HFFc6 (cell line): ENCODE results near the gene TENM4. TPM values are rescaled to one million over a fixed set of nuclear protein-coding genes. Genes with fewer than 3 reads are reported as not detected.

Source experiments
- DNase-seq: peaks from one replicate; pipeline ENCODE4 v3.0.0-alpha.2; 2018
- H3K27ac Mint-ChIP-seq: 2 replicates; pipeline ENCODE4 v1.8.0; 2020; ENCODE audit warnings: mild to moderate bottlenecking, mixed read lengths
- H3K27me3 Mint-ChIP-seq: 2 replicates; pipeline ENCODE4 v1.8.0; 2021; ENCODE audit warnings: mild to moderate bottlenecking, moderate library complexity, mixed read lengths; ENCODE audit not compliant: insufficient read depth
- H3K36me3 Mint-ChIP-seq: 2 replicates; pipeline ENCODE4 v1.8.0; 2021; ENCODE audit warnings: low read depth, mixed read lengths
- H3K4me1 Mint-ChIP-seq: 2 replicates; pipeline ENCODE4 v1.8.0; 2020; ENCODE audit warnings: low read depth, mixed read lengths
- H3K4me3 Mint-ChIP-seq: 2 replicates; pipeline ENCODE4 v1.8.0; 2020; ENCODE audit warnings: mild to moderate bottlenecking, moderate library complexity, mixed read lengths
- H3K9me3 Mint-ChIP-seq: 2 replicates; pipeline ENCODE4 v1.8.0; 2020; ENCODE audit warnings: mild to moderate bottlenecking, mixed read lengths
- CTCF ChIP-seq: fragments of 200-600 bp; sonication (generic); IDR thresholded peaks from 2 replicates; pipeline ENCODE4 v1.5.0; 2021; ENCODE audit warnings: antibody characterized with exemption, mild to moderate bottlenecking
- total RNA-seq, 6 experiments: library from RNA; stranded (reverse); fragmentation: NEBNext Ultra II Directional; extraction: Animal tissue kit (Norgen Biotek cat#: 25700); gene quantifications; 2 replicates in 1 of 6; 3 replicates in 5 of 6; pipeline ENCODE4 v1.2.3, GENCODE V29; 2021

Gene TENM4
- total RNA-seq, 6 experiments from 2014 or later: 20.9 to 45.5 (median 26.5) TPM

DNA sequence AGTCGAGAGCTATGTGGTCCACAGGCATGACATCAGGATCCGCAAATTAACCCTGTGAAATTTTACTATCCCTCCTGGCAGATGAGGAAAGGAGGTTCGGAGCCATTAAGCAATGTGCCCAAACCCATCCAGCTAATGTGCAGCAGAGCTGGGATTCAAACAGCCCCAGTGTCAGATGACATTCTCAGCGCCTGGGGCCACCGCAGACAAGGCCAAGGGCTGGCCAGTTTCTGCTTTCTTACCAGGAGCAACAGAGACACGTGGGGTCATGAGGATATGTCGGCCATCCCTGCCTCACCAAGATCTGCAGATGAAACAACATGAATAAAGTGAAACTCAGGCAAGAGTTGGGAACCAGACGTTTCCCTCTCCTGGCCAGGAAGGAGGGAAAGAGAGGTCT lies 110.2 kb downstream of the TENM4 start:
- no peak overlapping the region for H3K27ac Mint-ChIP-seq

GRCh38 chr11:79329561-79329960 lies 111.3 kb downstream of the TENM4 start:
- no peaks in the 10 kb centered on the region for H3K9me3 Mint-ChIP-seq
- H3K27me3 Mint-ChIP-seq: no peaks in the 10 kb centered on the region
- no peaks in the 10 kb centered on the region for H3K36me3 Mint-ChIP-seq
- H3K4me1 Mint-ChIP-seq: peaks cover 8% of the 10 kb centered on the region; the same call in 1 of the 2 replicates
- no peak for DNase-seq
- no peak overlapping the region for H3K4me3 Mint-ChIP-seq
- no peak overlapping the region for H3K27ac Mint-ChIP-seq
- no peak for TF ChIP-seq CTCF

More for the DNA sequence above, 110.2 kb downstream of the TENM4 start:
- DNase-seq: no peak
- Mint-ChIP-seq H3K27me3 (no peaks in the 10 kb centered on the region), H3K9me3 (no peaks in the 10 kb centered on the region), H3K36me3 (no peaks in the 10 kb centered on the region), H3K4me3 (no peak overlapping the region), H3K4me1 (peaks cover 5% of the 10 kb centered on the region; the same call in 1 of the 2 replicates)
- no peak for TF ChIP-seq CTCF

- DNase-seq: no peak
- no peak for TF ChIP-seq CTCF
- no peak overlapping the region for H3K4me3 Mint-ChIP-seq
- H3K9me3 Mint-ChIP-seq: no peaks in the 10 kb centered on the region
- peaks cover 8% of the 10 kb centered on the region; the same call in 1 of the 2 replicates for H3K4me1 Mint-ChIP-seq
- no peaks in the 10 kb centered on the region for H3K27me3 Mint-ChIP-seq
- H3K27ac Mint-ChIP-seq: no peak overlapping the region
- no peaks in the 10 kb centered on the region for H3K36me3 Mint-ChIP-seq
Observed at GRCh38 chr11:79328402-79328801, 112.4 kb downstream of the TENM4 start.

DNA sequence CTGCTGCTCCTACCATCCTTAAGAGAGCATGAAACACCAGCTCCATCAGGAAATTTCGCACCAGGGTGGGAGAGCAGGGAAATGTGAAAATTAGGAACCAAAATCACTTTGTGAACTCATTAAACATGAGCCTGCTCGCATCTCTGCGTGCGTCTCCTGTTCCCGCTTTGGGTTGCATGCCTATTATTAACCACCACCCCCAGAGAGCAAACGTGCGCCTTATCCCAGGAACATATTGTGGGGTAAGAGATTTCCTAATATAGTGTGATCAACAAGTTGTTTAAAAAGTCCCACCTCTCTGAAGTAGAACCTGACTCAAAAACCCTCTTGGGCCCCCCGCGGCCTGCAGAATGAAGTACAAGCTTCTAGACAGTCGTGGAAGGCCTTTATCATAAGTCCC lies 115.0 kb downstream of the TENM4 start:
- no peak for TF ChIP-seq CTCF
- no peak overlapping the region for H3K4me3 Mint-ChIP-seq

GRCh38 chr11:79321263-79321662 lies 119.6 kb downstream of the TENM4 start:
- DNase-seq: no peak
- no peaks in the 10 kb centered on the region for H3K36me3 Mint-ChIP-seq
- no peak overlapping the region for H3K4me3 Mint-ChIP-seq
- no peaks in the 10 kb centered on the region for H3K9me3 Mint-ChIP-seq
- TF ChIP-seq CTCF: no peak
- peaks cover 18% of the 10 kb centered on the region for H3K4me1 Mint-ChIP-seq
- no peak overlapping the region for H3K27ac Mint-ChIP-seq
- H3K27me3 Mint-ChIP-seq: no peaks in the 10 kb centered on the region

More for the DNA sequence above, 115.0 kb downstream of the TENM4 start:
- DNase-seq: no peak
- no peaks in the 10 kb centered on the region for H3K27me3 Mint-ChIP-seq
- H3K4me1 Mint-ChIP-seq: peaks cover 18% of the 10 kb centered on the region
- H3K27ac Mint-ChIP-seq: no peak overlapping the region
- H3K9me3 Mint-ChIP-seq: no peaks in the 10 kb centered on the region
- no peaks in the 10 kb centered on the region for H3K36me3 Mint-ChIP-seq
